Endothelial cell (in vitro differentiated cells): ENCODE results near the gene GRAMD2A. TPM values are rescaled to one million over a fixed set of nuclear protein-coding genes. Genes with fewer than 3 reads are reported as not detected.

ENCODE experiments used
- DNase-seq: peaks from one replicate; pipeline ENCODE4 v3.0.0; 2021; ENCODE audit warnings: low spot score
- H3K27ac Mint-ChIP-seq: one replicate; pipeline ENCODE4 v1.8.0; 2021; ENCODE audit warnings: mixed read lengths, inconsistent platforms; ENCODE audit not compliant: unreplicated experiment
- H3K27me3 Mint-ChIP-seq: one replicate; pipeline ENCODE4 v1.8.0; 2021; ENCODE audit warnings: mild to moderate bottlenecking, moderate library complexity, mixed read lengths, inconsistent platforms; ENCODE audit not compliant: unreplicated experiment
- H3K36me3 Mint-ChIP-seq: one replicate; pipeline ENCODE4 v1.8.0; 2021; ENCODE audit warnings: mild to moderate bottlenecking, low read depth, mixed read lengths, inconsistent platforms; ENCODE audit not compliant: unreplicated experiment
- H3K4me1 Mint-ChIP-seq: one replicate; pipeline ENCODE4 v1.8.0; 2021; ENCODE audit warnings: mild to moderate bottlenecking, mixed read lengths, inconsistent platforms; ENCODE audit not compliant: unreplicated experiment
- H3K4me3 Mint-ChIP-seq: one replicate; pipeline ENCODE4 v1.8.0; 2021; ENCODE audit warnings: mild to moderate bottlenecking, mixed read lengths, inconsistent platforms; ENCODE audit not compliant: unreplicated experiment
- H3K9me3 Mint-ChIP-seq: one replicate; pipeline ENCODE4 v1.8.0; 2021; ENCODE audit warnings: mixed read lengths, inconsistent platforms; ENCODE audit not compliant: unreplicated experiment
- total RNA-seq: library from RNA; stranded (reverse); fragmentation: NEBNext Ultra II Directional; extraction: Animal tissue kit (Norgen Biotek cat#: 25700); gene quantifications from one replicate; pipeline ENCODE4 v1.2.1, GENCODE V29; 2021; ENCODE audit not compliant: unreplicated experiment
- TF ChIP-seq, protein P1 (sequence below): fragments of 200-600 bp; sonication (generic); IDR thresholded peaks from one replicate; pipeline ENCODE4 v1.5.0; 2021; ENCODE audit warnings: antibody characterized with exemption; ENCODE audit not compliant: unreplicated experiment

The GRAMD2A gene
- total RNA-seq, 1 donor from 2014 or later = 0.31 TPM

GRCh38 chr15:72200395-72201237 is 3.0 kb upstream of the GRAMD2A start:
- Mint-ChIP-seq H3K27me3 (peaks cover 13% of the 10 kb centered on the region), H3K36me3 (peaks cover 53% of the 10 kb centered on the region), H3K4me3 (peak overlapping the region; percentile 47), H3K27ac (no peak overlapping the region), H3K4me1 (peaks cover 4% of the 10 kb centered on the region), H3K9me3 (no peaks in the 10 kb centered on the region)
- TF ChIP-seq, protein P1, sequence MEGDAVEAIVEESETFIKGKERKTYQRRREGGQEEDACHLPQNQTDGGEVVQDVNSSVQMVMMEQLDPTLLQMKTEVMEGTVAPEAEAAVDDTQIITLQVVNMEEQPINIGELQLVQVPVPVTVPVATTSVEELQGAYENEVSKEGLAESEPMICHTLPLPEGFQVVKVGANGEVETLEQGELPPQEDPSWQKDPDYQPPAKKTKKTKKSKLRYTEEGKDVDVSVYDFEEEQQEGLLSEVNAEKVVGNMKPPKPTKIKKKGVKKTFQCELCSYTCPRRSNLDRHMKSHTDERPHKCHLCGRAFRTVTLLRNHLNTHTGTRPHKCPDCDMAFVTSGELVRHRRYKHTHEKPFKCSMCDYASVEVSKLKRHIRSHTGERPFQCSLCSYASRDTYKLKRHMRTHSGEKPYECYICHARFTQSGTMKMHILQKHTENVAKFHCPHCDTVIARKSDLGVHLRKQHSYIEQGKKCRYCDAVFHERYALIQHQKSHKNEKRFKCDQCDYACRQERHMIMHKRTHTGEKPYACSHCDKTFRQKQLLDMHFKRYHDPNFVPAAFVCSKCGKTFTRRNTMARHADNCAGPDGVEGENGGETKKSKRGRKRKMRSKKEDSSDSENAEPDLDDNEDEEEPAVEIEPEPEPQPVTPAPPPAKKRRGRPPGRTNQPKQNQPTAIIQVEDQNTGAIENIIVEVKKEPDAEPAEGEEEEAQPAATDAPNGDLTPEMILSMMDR = no peak
- DNase-seq = no peak

DNA sequence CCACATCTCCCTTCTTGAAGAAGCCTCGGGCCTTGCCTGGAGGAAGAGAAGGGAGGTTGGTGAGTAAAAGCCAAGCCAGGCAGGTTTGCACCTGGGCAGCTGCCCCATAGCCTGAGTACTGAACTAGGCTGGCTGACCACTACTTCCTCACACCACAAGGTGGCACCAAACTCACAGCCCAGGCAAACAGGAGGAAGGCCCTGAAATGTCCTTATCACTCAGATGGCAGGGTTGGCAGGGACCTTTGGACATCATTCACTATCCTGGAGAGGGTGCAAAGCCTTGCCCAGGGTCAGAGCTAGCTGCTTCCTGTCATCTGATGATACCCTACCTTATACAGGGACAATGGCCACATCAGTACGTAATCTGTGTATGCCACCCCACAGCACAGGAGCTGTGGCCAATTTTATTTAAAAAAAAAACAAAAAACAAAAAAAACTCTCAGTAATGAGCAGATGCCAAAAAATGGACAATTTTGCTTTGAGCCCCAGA is 2.2 kb upstream of the GRAMD2A start:
- no peak overlapping the region for H3K4me3 Mint-ChIP-seq
- peaks cover 53% of the 10 kb centered on the region for H3K36me3 Mint-ChIP-seq
- H3K27me3 Mint-ChIP-seq = peaks cover 13% of the 10 kb centered on the region
- DNase-seq = peak; percentile 70
- peaks cover 4% of the 10 kb centered on the region for H3K4me1 Mint-ChIP-seq
- no peak overlapping the region for H3K27ac Mint-ChIP-seq
- no peaks in the 10 kb centered on the region for H3K9me3 Mint-ChIP-seq
- TF ChIP-seq, protein P1 = peak; percentile 76

GRCh38 chr15:72199205-72199515 is 1.6 kb upstream of the GRAMD2A start:
- TF ChIP-seq, protein P1 = no peak
- Mint-ChIP-seq H3K4me3 (no peak overlapping the region), H3K4me1 (peaks cover 4% of the 10 kb centered on the region), H3K27me3 (peaks cover 13% of the 10 kb centered on the region), H3K9me3 (no peaks in the 10 kb centered on the region), H3K27ac (no peak overlapping the region), H3K36me3 (peaks cover 47% of the 10 kb centered on the region)
- no peak for DNase-seq

DNA sequence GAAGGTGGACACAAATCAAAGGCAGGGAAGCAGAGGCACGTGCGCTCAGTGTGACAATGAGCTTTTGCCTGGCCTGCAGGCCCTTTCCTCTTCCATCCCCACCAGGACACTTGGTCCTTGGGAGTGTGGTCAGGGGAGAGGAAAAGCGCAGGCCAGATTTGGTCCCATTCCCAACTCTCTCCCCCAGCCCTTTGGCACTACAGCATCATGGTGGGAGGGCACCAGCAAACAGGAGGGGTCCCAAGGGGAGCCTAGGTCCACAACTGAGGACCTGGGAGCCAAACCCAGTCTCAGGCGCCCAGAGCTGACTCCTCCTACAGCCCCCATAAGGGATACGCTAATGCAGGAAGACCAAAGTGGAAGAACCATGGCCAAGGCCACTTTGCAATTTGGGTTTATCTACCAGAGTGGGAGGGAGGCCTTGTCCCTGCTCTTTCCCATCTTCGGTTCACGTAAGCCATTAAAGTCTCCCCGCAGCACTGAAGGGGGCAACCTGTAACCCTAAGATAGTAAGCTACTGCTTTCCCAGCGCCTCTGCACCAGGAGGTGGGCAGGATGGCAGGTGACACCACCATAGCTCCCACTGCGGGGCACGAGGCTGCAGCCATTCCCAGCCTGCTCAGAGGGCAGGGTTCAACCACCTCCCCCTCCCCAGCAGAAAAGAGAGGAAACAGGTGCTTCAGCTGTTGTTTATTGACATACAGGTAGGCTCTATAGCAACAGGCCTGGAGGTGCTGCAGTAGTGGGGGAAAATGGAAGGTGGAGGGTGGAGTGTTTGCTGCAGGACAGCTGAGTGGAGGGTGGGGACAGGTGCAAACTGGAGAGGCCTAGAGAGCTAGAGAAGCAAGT is 993 bp upstream of the GRAMD2A start:
- H3K36me3 Mint-ChIP-seq = peaks cover 41% of the 10 kb centered on the region
- peaks cover 4% of the 10 kb centered on the region for H3K4me1 Mint-ChIP-seq
- H3K27me3 Mint-ChIP-seq = peaks cover 13% of the 10 kb centered on the region
- H3K9me3 Mint-ChIP-seq = no peaks in the 10 kb centered on the region
- DNase-seq = no peak
- TF ChIP-seq, protein P1 = no peak
- no peak overlapping the region for H3K27ac Mint-ChIP-seq
- peak overlapping the region; percentile 82 for H3K4me3 Mint-ChIP-seq
